GM12878 (cell line): Measurements from ENCODE around the gene GCKR. TPM values are rescaled to one million over a fixed set of nuclear protein-coding genes. Genes with fewer than 3 reads are reported as not detected.

Source experiments
- ATAC-seq: fragments of 200-7000 bp; cut with Tn5 transposase; 3 replicates; pipeline ENCODE4 v1.9.1; 2020; ENCODE audit warnings: mild to moderate bottlenecking, moderate library complexity
- BruUV-seq: library from RNA; stranded (reverse); fragments of 400-500 nt; replicated peaks from 2 replicates; lab custom pipeline; 2021; lab: Mats Ljungman, UMichigan
- CTCF ChIA-PET: fragments of 300-600 bp; sonication (Branson Sonifier 250); formaldehyde crosslinking; extraction: SDS; loops from one replicate; lab custom pipeline; 2021; ENCODE audit warnings: inconsistent platforms; lab: Yijun Ruan, JAX
- POLR2A ChIA-PET: fragments of 350-600 bp; formaldehyde crosslinking; extraction: SDS; loops from one replicate; lab custom pipeline; 2021; ENCODE audit warnings: inconsistent platforms; lab: Charles Lee
- RAD21 ChIA-PET: fragments of 300-600 bp; sonication (Branson Sonifier 250); formaldehyde crosslinking; loops from one replicate; lab custom pipeline; 2023; ENCODE audit warnings: antibody characterized with exemption; ENCODE audit not compliant: unreplicated experiment; lab: Charles Lee
- SMC1A ChIA-PET: fragments of 300-600 bp; sonication (Branson Sonifier 250); formaldehyde crosslinking; loops from one replicate; lab custom pipeline; 2023; ENCODE audit not compliant: unreplicated experiment, uncharacterized antibody; lab: Charles Lee
- DNase-seq: peaks from one replicate; pipeline ENCODE4 v3.0.0-alpha.2; 2011; ENCODE audit warnings: low read depth, low spot score
- FAIRE-seq: peaks from 3 replicates; lab custom pipeline; 2011; peaks lifted over from hg19 to GRCh38; lab: Jason Lieb, UNC
- H2AFZ ChIP-seq: 2 replicates; pipeline ENCODE4 v1.6.0; 2011; ENCODE audit warnings: low read depth, low read length, control low read depth; ENCODE audit not compliant: control insufficient read depth
- H3K27ac ChIP-seq: 2 replicates; pipeline ENCODE4 v1.5.1; 2011; ENCODE audit warnings: control low read depth; ENCODE audit not compliant: control insufficient read depth, insufficient read depth
- H3K27me3 ChIP-seq, 2 experiments: replicated peaks in 1 of 2; 2 replicates each; pipeline versions ENCODE4 v1.6.0 to v1.6.1; 2011; ENCODE audit warnings: low read length in 1 of 2; ENCODE audit not compliant: control insufficient read depth in 2 of 2, insufficient read depth in 2 of 2
- H3K36me3 ChIP-seq, 2 experiments: 2 replicates each; pipeline ENCODE4 v1.5.1; 2011; ENCODE audit warnings: low read length in 1 of 2; ENCODE audit not compliant: control insufficient read depth in 2 of 2, insufficient read depth in 2 of 2
- H3K4me1 ChIP-seq: 2 replicates; pipeline ENCODE4 v1.6.1; 2011; ENCODE audit warnings: mild to moderate bottlenecking, low read length, moderate library complexity, mixed read lengths; ENCODE audit not compliant: control insufficient read depth, insufficient read depth
- H3K4me2 ChIP-seq: 2 replicates; pipeline ENCODE4 v1.6.0; 2011; ENCODE audit warnings: control low read depth; ENCODE audit not compliant: control insufficient read depth, insufficient read depth
- H3K4me3 ChIP-seq: fragments of 200-600 bp; sonication (generic); 2 replicates; pipeline ENCODE4 v1.5.1; 2016
- H3K79me2 ChIP-seq: 2 replicates; pipeline ENCODE4 v1.6.0; 2011; ENCODE audit warnings: low read length; ENCODE audit not compliant: control insufficient read depth, insufficient read depth
- H3K9ac ChIP-seq: 2 replicates; pipeline ENCODE4 v1.8.0; 2011; ENCODE audit warnings: low read length, control low read depth, mixed read lengths; ENCODE audit not compliant: control insufficient read depth, insufficient read depth
- H3K9me3 ChIP-seq: replicated peaks from 3 replicates; pipeline ENCODE4 v1.5.1; 2011; ENCODE audit warnings: mild to moderate bottlenecking, low read length; ENCODE audit not compliant: control insufficient read depth, insufficient read depth
- H4K20me1 ChIP-seq: 2 replicates; pipeline ENCODE4 v1.6.0; 2011; ENCODE audit not compliant: control insufficient read depth, insufficient read depth
- CEBPB ChIP-seq, 2 experiments: fragments of 150-350 bp in 1 of 2; IDR thresholded peaks; 2 replicates each; pipeline ENCODE4 v1.6.1; 2012 to 2014; ENCODE audit warnings: low read depth in 2 of 2, low read length in 2 of 2, borderline replicate concordance in 1 of 2, inconsistent platforms in 1 of 2
- CHD1 ChIP-seq: IDR thresholded peaks from 2 replicates; pipeline ENCODE4 v1.6.1; 2012; ENCODE audit warnings: low read depth, low read length, improper control_type of control experiment
- ETV6 ChIP-seq, 2 experiments: fragments of 450-650 bp in 1 of 2; IDR thresholded peaks in 1 of 2; conservative IDR thresholded peaks in 1 of 2; 2 replicates each; pipeline ENCODE4 v1.6.1; 2014; ENCODE audit warnings: antibody characterized with exemption in 1 of 2, borderline replicate concordance in 1 of 2, low read depth in 1 of 2, mild to moderate bottlenecking in 1 of 2, moderate library complexity in 1 of 2
- MEF2A ChIP-seq: IDR thresholded peaks from 2 replicates; pipeline ENCODE4 v1.6.1; 2011; ENCODE audit warnings: low read depth, mild to moderate bottlenecking, low read length, moderate library complexity; ENCODE audit not compliant: insufficient read depth
- ZZZ3 ChIP-seq: IDR thresholded peaks from 2 replicates; pipeline ENCODE4 v1.6.1; 2011; ENCODE audit warnings: low read depth; ENCODE audit not compliant: control insufficient read depth, insufficient read length
- WGBS: methylation state at CpG from one replicate; pipeline ENCODE4 v1.1.6; 2016; ENCODE audit warnings: low lambda C conversion rate; ENCODE audit not compliant: insufficient replicate concordance, insufficient coverage; ENCODE audit errors: missing lambda C conversion rate; 5-methylcytosine and 5-hydroxymethylcytosine counted together
- in situ Hi-C: fragments of 300-500 bp; cut with MboI; formaldehyde crosslinking; loops from 9 replicates; pipeline ENCODE4 v1.14.3; 2018; ENCODE audit warnings: mixed read lengths
- intact Hi-C: fragments of 100-400 bp; cut with micrococcal nuclease; formaldehyde crosslinking; loops from one replicate; pipeline ENCODE4 v1.14.2; 2022; ENCODE audit not compliant: unreplicated experiment
- polyA plus RNA-seq, 11 experiments: library from polyadenylated mRNA; depleted of rRNA in 4 of 11; unstranded in 6 of 11; stranded (reverse) in 5 of 11; fragments of >200 nt; fragmentation: Nextera tagmentation in 4 of 11; fragmentation: Illumina TruSeq in 1 of 11; extraction: Ambion mirVana in 4 of 11; extraction: Trizol in 1 of 11; gene quantifications; 1 replicate in 1 of 11; 2 replicates in 10 of 11; pipeline versions ENCODE4 v1.2.1 to v1.2.3, GENCODE V29; 2011 to 2016; ENCODE audit warnings: inconsistent platforms in 2 of 11, missing spikeins in 2 of 11, low read depth in 1 of 11
- total RNA-seq, 4 experiments: library from RNA; depleted of rRNA in 3 of 4; stranded (reverse); fragments of >200 nt in 3 of 4; fragmentation: Illumina TruSeq in 1 of 4; extraction: Trizol in 1 of 4; gene quantifications; 2 replicates each; pipeline versions ENCODE4 v1.2.1 to v1.2.3, GENCODE V29; 2013 to 2021
- TF ChIP-seq, protein P1 (sequence below): fragments of 450-650 bp; formaldehyde crosslinking; IDR thresholded peaks from 2 replicates; pipeline ENCODE4 v1.5.0; 2022; ENCODE audit warnings: mild to moderate bottlenecking, missing genetic modification characterization
- TF ChIP-seq, protein P2 (sequence below): IDR thresholded peaks from 2 replicates; pipeline ENCODE4 v1.6.1; 2012; ENCODE audit warnings: low read length, inconsistent platforms

The GCKR gene
- total and polyA plus RNA-seq, 10 of the 15 experiments (the other 5 are each of a cell fraction or from before 2014, with no cell fraction given): not detected

DNA sequence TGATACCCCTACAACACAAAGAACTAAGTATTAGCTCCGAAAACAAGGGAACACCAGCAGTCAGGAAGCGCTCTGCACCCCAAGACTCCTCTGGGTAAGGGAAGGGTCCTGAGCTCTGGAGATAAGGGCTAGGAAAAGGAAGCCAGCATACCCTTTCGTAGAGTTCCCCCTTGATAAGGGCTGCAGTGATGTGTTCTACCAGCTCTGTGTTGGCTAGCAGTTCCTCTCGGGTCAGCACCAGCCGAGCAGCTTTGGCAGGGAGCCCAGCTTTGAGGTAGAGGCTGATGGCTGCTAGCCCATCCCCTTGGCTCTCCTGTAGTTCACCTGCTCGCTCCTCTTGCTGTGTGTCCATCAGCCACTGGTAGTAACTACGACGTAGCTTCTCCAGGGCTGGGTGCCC lies 35.5 kb upstream of the GCKR start (continued):
- TF ChIP-seq, protein P1, sequence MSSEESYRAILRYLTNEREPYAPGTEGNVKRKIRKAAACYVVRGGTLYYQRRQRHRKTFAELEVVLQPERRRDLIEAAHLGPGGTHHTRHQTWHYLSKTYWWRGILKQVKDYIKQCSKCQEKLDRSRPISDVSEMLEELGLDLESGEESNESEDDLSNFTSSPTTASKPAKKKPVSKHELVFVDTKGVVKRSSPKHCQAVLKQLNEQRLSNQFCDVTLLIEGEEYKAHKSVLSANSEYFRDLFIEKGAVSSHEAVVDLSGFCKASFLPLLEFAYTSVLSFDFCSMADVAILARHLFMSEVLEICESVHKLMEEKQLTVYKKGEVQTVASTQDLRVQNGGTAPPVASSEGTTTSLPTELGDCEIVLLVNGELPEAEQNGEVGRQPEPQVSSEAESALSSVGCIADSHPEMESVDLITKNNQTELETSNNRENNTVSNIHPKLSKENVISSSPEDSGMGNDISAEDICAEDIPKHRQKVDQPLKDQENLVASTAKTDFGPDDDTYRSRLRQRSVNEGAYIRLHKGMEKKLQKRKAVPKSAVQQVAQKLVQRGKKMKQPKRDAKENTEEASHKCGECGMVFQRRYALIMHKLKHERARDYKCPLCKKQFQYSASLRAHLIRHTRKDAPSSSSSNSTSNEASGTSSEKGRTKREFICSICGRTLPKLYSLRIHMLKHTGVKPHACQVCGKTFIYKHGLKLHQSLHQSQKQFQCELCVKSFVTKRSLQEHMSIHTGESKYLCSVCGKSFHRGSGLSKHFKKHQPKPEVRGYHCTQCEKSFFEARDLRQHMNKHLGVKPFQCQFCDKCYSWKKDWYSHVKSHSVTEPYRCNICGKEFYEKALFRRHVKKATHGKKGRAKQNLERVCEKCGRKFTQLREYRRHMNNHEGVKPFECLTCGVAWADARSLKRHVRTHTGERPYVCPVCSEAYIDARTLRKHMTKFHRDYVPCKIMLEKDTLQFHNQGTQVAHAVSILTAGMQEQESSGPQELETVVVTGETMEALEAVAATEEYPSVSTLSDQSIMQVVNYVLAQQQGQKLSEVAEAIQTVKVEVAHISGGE (CRISPR knock-in tag): no peak
- no peak for TF ChIP-seq ZZZ3

DNA sequence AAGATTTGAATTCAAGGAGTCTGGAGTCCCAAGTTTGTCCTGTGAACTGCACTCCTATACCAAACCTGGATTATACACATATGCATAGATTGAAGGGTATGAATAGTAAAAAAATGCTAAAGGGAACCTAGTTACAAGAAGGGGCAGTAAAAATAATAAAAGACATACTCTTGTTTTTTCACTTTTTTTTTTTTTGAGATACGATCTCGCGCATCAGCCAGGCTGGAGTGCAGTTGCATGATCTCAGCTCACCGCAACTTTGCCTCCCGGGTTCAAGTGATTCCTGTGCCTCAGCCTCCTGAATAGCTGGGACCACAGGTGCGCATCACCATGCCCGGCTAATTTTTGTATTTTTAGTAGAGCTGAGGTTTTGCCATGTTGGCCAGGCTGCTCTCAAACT lies 32.2 kb upstream of the GCKR start:
- no peak overlapping the region for H3K27ac ChIP-seq
- in situ Hi-C loops: no loop called here
- TF ChIP-seq, protein P2, sequence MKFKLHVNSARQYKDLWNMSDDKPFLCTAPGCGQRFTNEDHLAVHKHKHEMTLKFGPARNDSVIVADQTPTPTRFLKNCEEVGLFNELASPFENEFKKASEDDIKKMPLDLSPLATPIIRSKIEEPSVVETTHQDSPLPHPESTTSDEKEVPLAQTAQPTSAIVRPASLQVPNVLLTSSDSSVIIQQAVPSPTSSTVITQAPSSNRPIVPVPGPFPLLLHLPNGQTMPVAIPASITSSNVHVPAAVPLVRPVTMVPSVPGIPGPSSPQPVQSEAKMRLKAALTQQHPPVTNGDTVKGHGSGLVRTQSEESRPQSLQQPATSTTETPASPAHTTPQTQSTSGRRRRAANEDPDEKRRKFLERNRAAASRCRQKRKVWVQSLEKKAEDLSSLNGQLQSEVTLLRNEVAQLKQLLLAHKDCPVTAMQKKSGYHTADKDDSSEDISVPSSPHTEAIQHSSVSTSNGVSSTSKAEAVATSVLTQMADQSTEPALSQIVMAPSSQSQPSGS: no peak
- TF ChIP-seq CHD1 (no peak), CEBPB (IDR thresholded peaks at IDR 0.05; ENCODE audit: borderline replicate concordance in 1 of 2, low read depth in 2 of 2, low read length in 2 of 2) (no peak), MEF2A (no peak), ETV6 (conservative IDR thresholded peaks at IDR 0.05 in 1 of 2, IDR thresholded peaks at IDR 0.05 in 1 of 2; ENCODE audit: borderline replicate concordance in 1 of 2, low read depth in 1 of 2) (no peak)
- TF ChIP-seq, all 136 proteins: peak for 0
- ATAC-seq (no peak), FAIRE-seq (no peak), DNase-seq (no peak)
- H3K4me1 ChIP-seq: no peaks in the 10 kb centered on the region
- no peaks in the 10 kb centered on the region for H4K20me1 ChIP-seq
- BruUV-seq: no TSS peak
- no peak overlapping the region for H3K9ac ChIP-seq
- no peaks in the 10 kb centered on the region for H3K9me3 ChIP-seq
- H2AFZ ChIP-seq: no peak overlapping the region
- no peaks in the 10 kb centered on the region for H3K27me3 ChIP-seq
- CTCF ChIA-PET: no interaction called here
- intact Hi-C loops: no loop called here
- RAD21 ChIA-PET: no interaction called here
- no peaks in the 10 kb centered on the region for H3K36me3 ChIP-seq
- 82% methylated on average over 7 of the region's 7 CpGs for WGBS
- POLR2A ChIA-PET: interaction anchor here (0.6 to 0.7 kb wide), 2 partner anchors 123 to 323 kb away, joined by 3 read pairs; no protein-coding TSS in a partner anchor
- H3K4me2 ChIP-seq: no peak overlapping the region
- SMC1A ChIA-PET: no interaction called here
- H3K79me2 ChIP-seq: no peaks in the 10 kb centered on the region
- no peak overlapping the region for H3K4me3 ChIP-seq
